ENCODE measurements around the gene PTK6.

The PTK6 gene

DNA sequence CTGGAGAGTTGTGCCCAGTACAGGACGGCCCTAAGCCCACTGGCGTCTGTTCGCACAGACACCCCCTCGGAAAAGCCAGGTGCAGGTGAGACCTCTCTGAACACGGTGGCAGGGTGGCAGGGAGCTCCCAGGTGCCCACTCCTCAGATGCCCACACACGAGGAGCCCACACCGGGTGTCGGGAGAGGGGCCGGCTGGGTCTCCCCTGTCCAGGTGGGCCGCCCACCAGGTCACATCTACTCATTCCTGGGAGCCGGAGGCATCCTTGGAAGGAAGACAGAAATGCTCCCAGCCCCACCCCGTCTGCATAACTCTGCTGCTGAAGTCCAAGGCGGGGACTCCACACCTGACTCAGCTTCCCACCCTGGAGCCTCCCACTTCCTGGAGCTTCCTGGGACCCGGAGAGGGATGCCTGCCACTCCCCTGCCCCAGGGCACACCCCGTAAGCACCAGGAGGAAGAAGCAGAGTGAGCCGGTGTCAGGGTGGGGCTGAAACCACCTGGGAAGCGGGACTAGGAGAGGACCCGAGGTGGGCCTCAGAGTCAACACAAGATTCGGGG, 7.9 kb upstream of the PTK6 start:
- Histone ChIP-seq H3K27ac (ENCODE audit: low read length) (no peak overlapping the region), H3K4me1 (ENCODE audit: control insufficient read depth, low read depth, low read length) (no peaks in the 10 kb centered on the region), H3K9me3 (ENCODE audit: control insufficient read depth, low read depth, low read length) (no peaks in the 10 kb centered on the region), H3K36me3 (ENCODE audit: control insufficient read depth, low read depth, low read length) (no peaks in the 10 kb centered on the region), H3K9ac (ENCODE audit: low read length) (no peak overlapping the region), H3K4me3 (ENCODE audit: low read length) (no peak overlapping the region), H3K27me3 (ENCODE audit: control insufficient read depth, insufficient read depth, low read length) (no peaks in the 10 kb centered on the region)

DNA sequence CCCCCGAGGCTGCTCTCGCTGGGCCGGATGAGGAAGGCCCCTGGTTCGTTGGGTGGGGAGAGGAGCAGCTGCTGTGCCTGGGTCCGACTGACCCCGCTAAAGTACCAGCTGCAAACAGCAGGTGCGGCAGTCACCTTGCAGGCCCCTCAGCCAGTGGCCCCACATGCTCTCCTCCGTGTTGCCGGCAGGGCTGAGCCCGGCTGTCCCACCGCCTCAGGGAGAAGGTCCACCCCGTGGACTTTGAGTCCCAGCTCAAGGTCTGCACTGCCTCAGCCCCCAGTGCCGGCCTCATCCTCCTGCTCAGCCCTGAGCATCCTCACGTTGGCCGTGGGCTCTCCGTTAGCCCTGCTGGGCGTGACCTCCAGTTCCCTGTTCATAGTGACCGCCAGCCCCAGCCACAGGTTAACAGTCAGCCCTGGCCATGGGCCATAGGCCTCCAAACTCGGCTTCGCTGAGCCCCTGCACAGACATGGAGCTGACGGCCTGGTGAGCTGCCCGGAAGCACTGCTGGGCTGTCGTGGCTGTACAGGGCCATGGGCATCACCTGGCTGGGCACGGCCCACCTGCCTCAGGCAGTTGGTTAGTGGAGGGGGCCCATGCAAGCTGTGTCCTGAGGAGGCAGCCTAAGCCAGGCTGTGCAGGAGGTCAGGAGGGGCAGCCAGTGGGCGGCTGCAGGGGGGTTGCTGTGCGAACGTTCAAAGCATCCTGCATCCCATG, 7.2 kb upstream of the PTK6 start:
- H3K27me3 ChIP-seq (ENCODE audit: control insufficient read depth, insufficient read depth, low read length): no peaks in the 10 kb centered on the region
- H3K27ac ChIP-seq (ENCODE audit: low read length): no peak overlapping the region
- no peak overlapping the region for H3K4me3 ChIP-seq (ENCODE audit: low read length)
- H3K36me3 ChIP-seq (ENCODE audit: control insufficient read depth, low read depth, low read length): no peaks in the 10 kb centered on the region
- no peaks in the 10 kb centered on the region for H3K4me1 ChIP-seq (ENCODE audit: control insufficient read depth, low read depth, low read length)
- no peak overlapping the region for H3K9ac ChIP-seq (ENCODE audit: low read length)
- H3K9me3 ChIP-seq (ENCODE audit: control insufficient read depth, low read depth, low read length): no peaks in the 10 kb centered on the region

DNA sequence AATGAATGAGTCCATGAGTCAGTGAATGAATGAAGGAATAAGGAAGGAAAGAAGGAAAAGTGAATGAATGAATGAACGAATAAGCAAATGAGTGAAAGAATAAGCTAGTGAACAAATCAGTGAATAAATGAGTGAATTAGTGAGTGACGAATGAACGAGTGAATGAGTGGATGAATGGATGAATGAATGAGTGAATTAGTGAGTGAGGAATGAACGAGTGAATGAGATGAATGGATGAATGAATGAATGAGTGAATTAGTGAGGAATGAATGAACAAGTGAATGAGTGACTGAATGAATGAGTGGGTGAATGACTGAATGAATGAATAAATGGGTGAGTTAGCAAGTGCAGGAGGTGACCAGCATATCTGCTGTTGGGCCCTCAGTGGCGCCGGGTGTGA, 6.6 kb upstream of the PTK6 start:
- H3K9ac ChIP-seq (ENCODE audit: low read length): no peak overlapping the region
- no peaks in the 10 kb centered on the region for H3K9me3 ChIP-seq (ENCODE audit: control insufficient read depth, low read depth, low read length)

DNA sequence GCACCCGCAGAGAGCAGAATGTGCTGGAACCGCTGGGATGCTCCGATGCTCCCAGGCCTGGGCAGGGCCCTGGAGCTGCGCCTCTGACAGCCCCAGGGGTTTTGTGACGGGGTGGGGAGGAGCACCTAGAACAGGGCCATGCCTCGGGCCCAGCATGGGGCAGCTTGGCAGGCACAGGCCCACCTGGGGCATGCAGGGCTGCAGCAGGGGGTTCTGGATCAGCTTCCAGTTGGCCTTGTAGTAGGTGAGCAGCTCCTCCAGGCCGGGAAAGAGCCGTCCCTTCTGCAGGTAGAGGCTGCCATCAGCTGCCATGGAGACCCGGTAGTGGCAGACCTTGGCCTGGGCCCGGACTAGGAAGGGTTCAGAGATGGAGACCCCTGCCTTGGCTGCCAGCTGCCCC, 6.0 kb upstream of the PTK6 start:
- no peak overlapping the region for H3K4me3 ChIP-seq (ENCODE audit: low read length)
- H3K36me3 ChIP-seq (ENCODE audit: control insufficient read depth, low read depth, low read length): no peaks in the 10 kb centered on the region
- H3K9ac ChIP-seq (ENCODE audit: low read length): no peak overlapping the region
- H3K4me1 ChIP-seq (ENCODE audit: control insufficient read depth, low read depth, low read length): no peaks in the 10 kb centered on the region
- H3K27me3 ChIP-seq (ENCODE audit: control insufficient read depth, insufficient read depth, low read length): no peaks in the 10 kb centered on the region
- no peak overlapping the region for H3K27ac ChIP-seq (ENCODE audit: low read length)
- H3K9me3 ChIP-seq (ENCODE audit: control insufficient read depth, low read depth, low read length): no peaks in the 10 kb centered on the region

More for the DNA sequence above, 6.6 kb upstream of the PTK6 start:
- Histone ChIP-seq H3K27ac (ENCODE audit: low read length) (no peak overlapping the region), H3K4me3 (ENCODE audit: low read length) (no peak overlapping the region), H3K27me3 (ENCODE audit: control insufficient read depth, insufficient read depth, low read length) (no peaks in the 10 kb centered on the region), H3K4me1 (ENCODE audit: control insufficient read depth, low read depth, low read length) (no peaks in the 10 kb centered on the region), H3K36me3 (ENCODE audit: control insufficient read depth, low read depth, low read length) (no peaks in the 10 kb centered on the region)

DNA sequence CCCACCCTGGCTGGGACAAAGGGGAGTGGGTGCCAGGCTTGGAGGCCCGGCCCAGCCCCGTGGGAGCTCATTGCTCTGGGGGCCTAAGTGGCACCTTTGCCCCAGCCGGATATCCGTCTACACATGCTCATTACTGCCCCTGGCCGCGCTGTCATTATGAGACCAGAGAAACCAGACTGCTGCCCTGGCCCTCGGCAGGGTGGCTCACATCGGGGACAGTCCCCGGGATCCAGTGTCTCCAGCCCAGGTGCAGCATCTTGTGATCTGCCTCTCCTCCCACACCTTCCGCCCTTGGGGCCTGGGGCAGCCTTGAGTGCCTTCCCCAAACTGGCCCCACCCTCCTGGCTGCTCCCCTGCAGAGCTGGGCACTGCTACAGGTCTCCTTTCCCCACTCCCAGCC, 5.5 kb upstream of the PTK6 start:
- H3K9me3 ChIP-seq (ENCODE audit: control insufficient read depth, low read depth, low read length): no peaks in the 10 kb centered on the region
- H3K27ac ChIP-seq (ENCODE audit: low read length): no peak overlapping the region
- no peak overlapping the region for H3K4me3 ChIP-seq (ENCODE audit: low read length)
- no peak overlapping the region for H3K9ac ChIP-seq (ENCODE audit: low read length)
- no peaks in the 10 kb centered on the region for H3K4me1 ChIP-seq (ENCODE audit: control insufficient read depth, low read depth, low read length)
- H3K36me3 ChIP-seq (ENCODE audit: control insufficient read depth, low read depth, low read length): no peaks in the 10 kb centered on the region
- H3K27me3 ChIP-seq (ENCODE audit: control insufficient read depth, insufficient read depth, low read length): no peaks in the 10 kb centered on the region

DNA sequence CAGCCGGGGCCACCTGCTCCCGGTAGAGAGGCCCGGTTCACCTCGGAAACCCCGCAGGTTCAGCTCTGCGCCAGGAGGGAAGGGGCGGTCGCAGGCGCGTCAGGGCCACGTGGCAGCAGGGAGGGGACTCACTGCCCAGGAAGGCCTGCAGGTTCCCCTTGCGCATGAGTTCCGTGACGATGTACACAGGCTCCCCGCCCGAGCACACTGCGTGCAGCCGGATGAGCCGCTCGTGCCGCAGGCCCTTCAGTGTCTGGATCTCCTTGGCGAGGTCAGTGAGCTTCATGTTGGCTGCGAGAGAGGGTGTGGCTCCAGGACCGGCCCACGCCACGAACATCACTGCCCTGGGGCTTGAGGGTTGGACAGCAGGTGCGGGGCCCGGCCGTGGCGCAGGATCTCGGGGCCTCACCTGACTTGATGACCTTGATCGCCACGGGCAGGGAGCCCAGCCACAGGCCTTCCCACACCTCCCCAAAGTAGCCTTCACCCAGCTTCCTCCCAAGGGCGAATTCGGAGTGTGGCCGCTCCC, 4.9 kb upstream of the PTK6 start:
- no peak overlapping the region for H3K9ac ChIP-seq (ENCODE audit: low read length)
- H3K4me3 ChIP-seq (ENCODE audit: low read length): no peak overlapping the region
- no peaks in the 10 kb centered on the region for H3K4me1 ChIP-seq (ENCODE audit: control insufficient read depth, low read depth, low read length)
- no peaks in the 10 kb centered on the region for H3K36me3 ChIP-seq (ENCODE audit: control insufficient read depth, low read depth, low read length)
- no peak overlapping the region for H3K27ac ChIP-seq (ENCODE audit: low read length)
- H3K27me3 ChIP-seq (ENCODE audit: control insufficient read depth, insufficient read depth, low read length): no peaks in the 10 kb centered on the region
- no peaks in the 10 kb centered on the region for H3K9me3 ChIP-seq (ENCODE audit: control insufficient read depth, low read depth, low read length)

DNA sequence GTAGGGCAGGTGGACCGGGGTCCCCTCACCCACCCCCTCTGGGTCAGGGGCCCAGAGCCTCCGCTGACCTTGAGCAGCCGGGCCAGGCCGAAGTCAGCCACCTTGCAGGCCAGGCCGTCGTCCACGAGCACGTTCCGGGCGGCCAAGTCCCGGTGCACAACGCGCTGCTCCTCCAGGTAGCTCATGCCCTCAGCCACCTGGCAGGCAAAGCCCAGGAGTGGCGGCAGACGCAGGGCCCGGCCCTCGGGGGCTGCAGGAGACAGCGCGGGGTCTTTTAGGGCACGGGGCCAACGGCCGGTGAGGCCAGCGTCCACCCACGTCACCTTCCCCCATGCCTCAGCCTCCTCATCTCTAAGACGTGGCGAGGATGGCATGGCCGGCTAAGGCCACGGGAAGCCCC, 4.2 kb upstream of the PTK6 start:
- no peaks in the 10 kb centered on the region for H3K4me1 ChIP-seq (ENCODE audit: control insufficient read depth, low read depth, low read length)
- no peak overlapping the region for H3K27ac ChIP-seq (ENCODE audit: low read length)
- no peaks in the 10 kb centered on the region for H3K9me3 ChIP-seq (ENCODE audit: control insufficient read depth, low read depth, low read length)
- H3K9ac ChIP-seq (ENCODE audit: low read length): no peak overlapping the region
- H3K27me3 ChIP-seq (ENCODE audit: control insufficient read depth, insufficient read depth, low read length): no peaks in the 10 kb centered on the region
- H3K4me3 ChIP-seq (ENCODE audit: low read length): no peak overlapping the region
- no peaks in the 10 kb centered on the region for H3K36me3 ChIP-seq (ENCODE audit: control insufficient read depth, low read depth, low read length)

DNA sequence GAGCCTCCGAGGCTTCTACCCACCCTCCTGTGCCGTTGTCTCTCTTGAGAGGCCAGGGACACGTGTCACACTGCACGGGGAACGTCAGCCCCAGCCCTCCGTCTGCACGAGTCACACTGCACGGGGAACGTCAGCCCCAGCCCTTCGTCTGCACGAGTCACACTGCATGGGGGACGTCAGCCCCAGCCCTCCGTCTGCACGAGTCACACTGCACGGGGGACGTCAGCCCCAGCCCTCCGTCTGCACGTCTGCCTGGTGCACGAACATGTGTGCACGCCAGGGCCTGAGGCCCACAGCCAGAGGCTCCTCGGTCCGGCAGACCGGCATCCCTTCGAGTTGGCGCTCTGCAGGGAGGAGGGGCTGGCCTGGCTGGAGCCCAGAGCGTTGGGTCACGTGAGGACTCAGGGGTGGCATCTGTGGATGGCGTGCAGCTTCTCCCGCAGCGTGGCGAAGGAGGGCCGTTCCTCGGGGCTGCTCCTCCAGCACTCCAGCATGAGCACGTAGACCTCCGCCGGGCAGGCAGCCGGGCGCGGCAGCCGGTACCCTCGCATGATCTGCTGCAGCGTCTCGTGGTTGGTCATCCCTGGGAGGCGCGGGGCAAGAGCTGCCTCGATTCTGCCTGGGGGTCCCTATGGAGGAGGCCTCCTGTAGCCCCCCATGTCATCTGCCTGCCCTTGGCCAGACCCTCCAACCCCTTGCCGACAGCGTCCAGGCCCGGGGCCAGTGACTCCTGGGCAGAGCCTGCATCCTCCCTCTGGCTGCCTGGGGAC, 3.4 kb upstream of the PTK6 start:
- H3K36me3 ChIP-seq (ENCODE audit: control insufficient read depth, low read depth, low read length): no peaks in the 10 kb centered on the region
- no peaks in the 10 kb centered on the region for H3K4me1 ChIP-seq (ENCODE audit: control insufficient read depth, low read depth, low read length)
- no peaks in the 10 kb centered on the region for H3K27me3 ChIP-seq (ENCODE audit: control insufficient read depth, insufficient read depth, low read length)
- H3K4me3 ChIP-seq (ENCODE audit: low read length): no peak overlapping the region
- H3K9ac ChIP-seq (ENCODE audit: low read length): no peak overlapping the region
- H3K9me3 ChIP-seq (ENCODE audit: control insufficient read depth, low read depth, low read length): no peaks in the 10 kb centered on the region
- H3K27ac ChIP-seq (ENCODE audit: low read length): no peak overlapping the region

DNA sequence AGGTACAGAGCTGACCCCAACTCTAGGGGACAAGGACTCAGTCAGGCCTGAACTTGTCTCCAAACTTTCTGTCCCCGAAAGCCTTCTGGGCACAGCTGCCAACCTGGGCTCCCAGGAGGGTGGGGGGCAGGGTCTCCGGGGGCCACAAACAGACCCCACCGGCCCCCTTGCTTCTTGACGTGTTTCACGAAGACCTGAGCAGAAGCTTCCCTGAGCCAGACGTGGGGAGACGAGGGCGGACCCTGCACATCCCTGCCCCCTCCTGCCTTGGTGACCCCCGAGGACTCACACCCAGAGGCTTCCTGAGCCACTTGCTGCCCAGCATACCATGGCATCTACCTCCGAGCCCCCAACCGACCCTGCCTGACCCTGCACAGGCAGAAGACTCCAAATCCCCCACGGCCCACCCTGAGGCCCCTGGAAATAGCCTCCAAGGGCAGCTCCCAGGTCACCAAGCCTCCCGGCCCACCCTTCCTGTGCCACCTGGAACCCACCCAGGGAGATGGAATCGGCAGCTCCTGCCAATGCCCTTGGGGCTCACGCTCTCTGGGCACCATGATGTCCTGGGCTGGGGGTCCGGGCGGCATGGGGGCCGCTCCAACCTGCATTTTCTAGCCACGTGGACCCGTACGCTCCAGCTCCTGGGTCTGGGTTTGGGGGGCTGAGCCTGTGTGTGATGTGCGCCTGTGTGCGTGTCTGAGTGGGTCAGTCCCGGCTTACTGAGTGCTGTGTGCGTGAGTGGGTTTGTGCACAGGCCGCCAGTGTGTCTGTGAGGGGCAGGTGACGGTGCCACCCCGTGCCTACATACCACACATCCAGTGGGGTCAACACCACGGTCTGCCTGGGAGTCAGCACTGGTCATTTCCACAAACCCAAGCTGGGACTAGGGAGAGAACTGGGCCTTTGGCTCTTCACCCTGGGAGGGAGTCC, 2.5 kb upstream of the PTK6 start:
- H3K27ac ChIP-seq (ENCODE audit: low read length): no peak overlapping the region
- no peak overlapping the region for H3K4me3 ChIP-seq (ENCODE audit: low read length)
- no peaks in the 10 kb centered on the region for H3K9me3 ChIP-seq (ENCODE audit: control insufficient read depth, low read depth, low read length)
- H3K4me1 ChIP-seq (ENCODE audit: control insufficient read depth, low read depth, low read length): no peaks in the 10 kb centered on the region
- H3K9ac ChIP-seq (ENCODE audit: low read length): no peak overlapping the region
- H3K36me3 ChIP-seq (ENCODE audit: control insufficient read depth, low read depth, low read length): no peaks in the 10 kb centered on the region
- no peaks in the 10 kb centered on the region for H3K27me3 ChIP-seq (ENCODE audit: control insufficient read depth, insufficient read depth, low read length)

DNA sequence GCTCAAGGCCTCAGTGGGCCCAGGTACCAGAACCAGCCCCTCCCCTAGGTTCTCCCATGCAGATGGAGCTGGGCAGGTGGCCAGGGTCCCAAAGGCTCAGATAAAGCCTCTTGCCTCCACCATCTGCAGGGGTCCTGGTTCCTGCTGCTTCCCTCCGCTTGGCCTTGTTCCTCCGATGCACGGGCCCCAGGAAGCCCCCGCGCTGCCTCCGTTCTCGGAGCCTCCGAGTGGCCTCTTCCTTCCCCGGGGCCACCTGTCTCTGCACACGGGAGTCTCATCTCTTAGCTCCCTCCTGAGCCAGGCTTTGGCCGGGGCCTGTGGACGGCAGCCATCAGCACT, 1.9 kb upstream of the PTK6 start:
- no peak overlapping the region for H3K9ac ChIP-seq (ENCODE audit: low read length)
- H3K36me3 ChIP-seq (ENCODE audit: control insufficient read depth, low read depth, low read length): no peaks in the 10 kb centered on the region
- H3K27me3 ChIP-seq (ENCODE audit: control insufficient read depth, insufficient read depth, low read length): no peaks in the 10 kb centered on the region
- no peak overlapping the region for H3K4me3 ChIP-seq (ENCODE audit: low read length)
- H3K9me3 ChIP-seq (ENCODE audit: control insufficient read depth, low read depth, low read length): no peaks in the 10 kb centered on the region
- H3K27ac ChIP-seq (ENCODE audit: low read length): no peak overlapping the region
- H3K4me1 ChIP-seq (ENCODE audit: control insufficient read depth, low read depth, low read length): no peaks in the 10 kb centered on the region
